COLO829 (cell line): ENCODE data around the gene XRCC3.
"Not testable (repeated sequence)": the region's sequence is repeated elsewhere in the genome, so short reads cannot be mapped to it uniquely, and the experiment has no call there.

Experiments used
- DNase-seq: peaks from one replicate; pipeline ENCODE4 v3.0.0; 2012; ENCODE audit warnings: low spot score

Gene XRCC3

GRCh38 chr14:103663506-103663905, 51.7 kb downstream of the XRCC3 start:
- DNase-seq = no peak

DNA sequence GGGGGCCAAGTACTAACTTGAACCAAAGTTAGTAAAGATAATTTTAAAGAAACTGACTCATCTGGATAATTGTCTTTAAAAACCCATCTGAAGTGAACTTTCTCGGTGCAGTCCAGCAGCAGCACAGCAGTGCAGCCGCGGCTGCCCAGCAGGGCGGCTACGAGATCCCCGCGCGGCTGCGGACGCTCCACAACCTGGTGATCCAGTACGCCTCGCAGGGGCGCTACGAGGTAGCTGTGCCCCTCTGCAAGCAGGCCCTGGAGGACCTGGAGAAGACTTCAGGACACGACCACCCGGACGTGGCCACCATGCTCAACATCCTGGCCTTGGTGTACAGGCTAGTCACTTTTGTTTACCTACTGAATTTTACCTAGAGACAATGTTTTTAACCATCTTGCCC, 52.7 kb downstream of the XRCC3 start:
- DNase-seq = no peak

- DNase-seq = no peak
Measured at GRCh38 chr14:103662029-103662428, 53.2 kb downstream of the XRCC3 start.

DNA sequence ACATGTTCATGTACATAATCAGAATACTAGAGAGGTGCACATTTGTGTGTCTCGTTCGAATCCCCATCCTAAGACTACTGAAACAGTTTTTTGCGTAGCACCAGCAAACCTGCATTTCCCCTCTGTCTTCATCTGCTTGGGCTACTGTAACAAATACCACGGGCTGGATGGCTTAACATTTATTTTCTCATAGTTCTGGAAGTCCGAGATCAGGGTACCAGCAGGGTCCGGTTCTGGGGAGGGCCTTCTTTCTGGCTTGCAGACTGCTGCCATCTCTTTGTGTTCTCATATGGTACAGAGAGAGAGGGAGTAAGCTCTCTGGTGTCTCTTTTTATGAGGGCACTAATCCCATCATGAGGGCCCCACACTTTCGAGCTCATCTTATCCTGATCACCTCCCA, 55.6 kb downstream of the XRCC3 start:
- no peak for DNase-seq

- no peak for DNase-seq
Measured at GRCh38 chr14:103657471-103657870, 57.8 kb downstream of the XRCC3 start.

GRCh38 chr14:103656756-103657133, 58.5 kb downstream of the XRCC3 start:
- DNase-seq = no peak

GRCh38 chr14:103656031-103656755, 59.1 kb downstream of the XRCC3 start:
- DNase-seq = no peak

GRCh38 chr14:103654619-103655018, 60.6 kb downstream of the XRCC3 start:
- DNase-seq = no peak

DNA sequence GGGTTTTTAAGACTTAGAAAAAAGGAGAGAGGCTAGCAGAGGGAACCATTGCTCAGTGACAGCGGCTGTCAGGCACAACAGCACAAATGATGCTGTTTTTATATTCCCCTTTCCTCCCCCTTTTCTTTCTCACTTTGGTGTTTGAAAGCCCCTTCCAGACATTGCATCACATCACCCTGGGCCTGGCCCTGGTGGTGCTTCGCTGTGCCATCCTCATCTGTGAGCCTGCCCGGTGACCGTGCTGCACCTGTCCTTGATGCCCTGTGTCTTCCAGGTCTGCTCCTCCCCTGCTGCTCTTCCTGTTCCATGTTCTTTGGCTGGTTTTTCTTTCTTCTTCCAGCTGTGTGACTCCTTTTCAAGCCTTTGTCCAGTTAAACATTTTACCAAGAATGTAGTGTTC, 61.4 kb downstream of the XRCC3 start:
- DNase-seq = no peak

DNA sequence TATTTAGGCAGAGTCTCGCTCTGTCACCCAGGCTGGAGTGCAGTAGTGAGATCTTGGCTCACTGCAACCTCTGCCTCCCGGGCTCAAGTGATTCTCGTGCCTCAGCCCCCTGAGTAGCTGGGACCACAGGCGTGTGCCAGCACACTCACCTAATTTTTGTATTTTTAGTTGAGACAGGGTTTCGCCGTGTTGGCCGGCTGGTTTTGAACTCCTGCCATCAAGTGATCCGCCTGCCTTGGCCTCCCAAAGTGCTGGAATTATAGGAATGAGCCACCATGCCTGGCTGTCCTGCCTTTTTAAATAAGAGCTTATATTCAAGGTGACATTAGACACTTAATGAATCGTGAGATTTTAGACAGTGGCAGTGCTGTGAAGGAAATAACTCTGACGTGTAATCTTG, 61.9 kb downstream of the XRCC3 start:
- DNase-seq = not testable (repeated sequence)

- DNase-seq = no peak
Measured at GRCh38 chr14:103652806-103653205, 62.4 kb downstream of the XRCC3 start.

DNA sequence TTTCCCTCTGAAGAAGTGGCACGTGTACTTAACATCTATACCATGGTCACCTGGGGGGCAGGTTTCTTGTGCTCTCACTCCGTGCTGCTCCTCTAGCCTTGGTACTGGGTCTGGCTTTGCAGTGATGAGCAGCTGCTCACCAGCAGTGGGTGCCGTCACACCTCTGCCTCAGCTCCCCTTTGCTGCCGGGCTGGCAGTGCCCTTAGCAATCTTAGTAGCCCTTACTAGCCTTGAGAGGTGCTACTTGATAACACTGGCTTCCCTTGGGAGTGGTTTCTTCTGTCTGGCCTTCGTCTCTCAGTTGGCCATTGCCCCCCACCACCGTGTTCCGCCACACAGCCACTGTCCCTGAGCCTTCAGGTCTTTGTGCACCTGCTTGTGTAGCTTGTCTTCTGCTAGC, 63.7 kb downstream of the XRCC3 start:
- no peak for DNase-seq

DNA sequence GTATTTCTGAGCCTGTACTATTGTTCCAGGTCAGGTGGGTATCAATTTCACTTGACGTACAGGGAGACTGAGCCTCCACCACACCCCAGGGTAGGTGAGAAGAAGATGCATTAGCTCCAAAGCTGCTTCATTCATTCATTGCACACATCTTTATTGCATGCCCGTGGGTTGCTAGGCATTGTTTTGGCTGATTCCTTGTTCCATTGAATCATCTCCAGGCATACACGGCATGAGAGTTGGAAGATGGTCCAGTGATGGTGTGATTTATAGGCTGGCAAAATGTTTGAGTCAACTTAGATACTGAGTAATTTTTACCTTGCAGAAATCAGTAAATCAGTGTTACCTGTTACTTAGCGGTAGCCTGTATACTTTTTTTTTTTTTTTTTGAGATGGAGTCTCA, 65.0 kb downstream of the XRCC3 start:
- no peak for DNase-seq

- no peak for DNase-seq
Measured at GRCh38 chr14:103649001-103649400, 66.2 kb downstream of the XRCC3 start.
